T-cell (primary cell): ENCODE results near the gene SYT6. TPM values are rescaled to one million over a fixed set of nuclear protein-coding genes. Genes with fewer than 3 reads are reported as not detected.

Experiments
- ATAC-seq, 4 experiments: fragments of 200-7000 bp in 3 of 4; fragments of 150-1000 bp in 1 of 4; cut with Tn5 transposase; replicated peaks in 1 of 4; 1 replicate in 3 of 4; 2 replicates in 1 of 4; pipeline ENCODE4 v1.10.0; 2021; ENCODE audit warnings: moderate library complexity in 3 of 4, mild to moderate bottlenecking in 2 of 4, moderate number of reproducible peaks in 1 of 4
- CTCF ChIA-PET, 2 donors: fragments of 300-600 bp; sonication (Branson Sonifier 250); formaldehyde crosslinking; loops; one replicate each; lab custom pipeline; 2022; ENCODE audit warnings: antibody characterized with exemption in 2 of 2; lab: Charles Lee
- POLR2A ChIA-PET, 2 donors: fragments of 300-600 bp; sonication (Branson Sonifier 250); formaldehyde crosslinking; loops; one replicate each; lab custom pipeline; 2022; ENCODE audit warnings: antibody characterized with exemption in 2 of 2; lab: Charles Lee
- DNase-seq, 35 experiments: peaks; one replicate each; pipeline versions ENCODE4 v3.0.0 to v3.0.0-alpha.2; 2013 to 2023
- H3K27ac ChIP-seq: one replicate; pipeline ENCODE4 v1.5.1; 2013; ENCODE audit warnings: low read length
- H3K27me3 ChIP-seq, 2 experiments: replicated peaks in 1 of 2; 1 replicate in 1 of 2; 2 replicates in 1 of 2; pipeline versions ENCODE4 v1.6.1 to v1.7.0; 2013; ENCODE audit warnings: low read length in 1 of 2, mixed read lengths in 1 of 2; ENCODE audit not compliant: control insufficient read depth in 2 of 2, insufficient read depth in 2 of 2; ENCODE audit errors: extremely low read depth in 1 of 2
- H3K36me3 ChIP-seq, 2 donors: 1 replicate in 1 of 2; 2 replicates in 1 of 2; pipeline versions ENCODE4 v1.6.1 to v1.7.0; 2013; ENCODE audit warnings: low read length in 1 of 2; ENCODE audit not compliant: control insufficient read depth in 2 of 2, insufficient read depth in 1 of 2; ENCODE audit errors: extremely low read depth in 1 of 2
- H3K4me1 ChIP-seq, 2 experiments: 1 replicate in 1 of 2; 2 replicates in 1 of 2; pipeline versions ENCODE4 v1.6.1 to v1.7.0; 2013; ENCODE audit warnings: low read length in 2 of 2, mixed read lengths in 1 of 2; ENCODE audit not compliant: insufficient read depth in 2 of 2, control insufficient read depth in 1 of 2; ENCODE audit errors: extremely low read depth in 1 of 2
- H3K4me3 ChIP-seq, 2 donors: 1 replicate in 1 of 2; 2 replicates in 1 of 2; pipeline versions ENCODE4 v1.5.1 to v1.7.0; 2013; ENCODE audit warnings: mild to moderate bottlenecking in 2 of 2, low read length in 1 of 2, moderate library complexity in 1 of 2; ENCODE audit not compliant: control insufficient read depth in 1 of 2; ENCODE audit errors: extremely low read depth in 1 of 2
- H3K9me3 ChIP-seq: 2 replicates; pipeline ENCODE4 v1.7.0; 2013
- H3K27ac Mint-ChIP-seq, 2 donors: one replicate each; pipeline ENCODE4 v1.8.0; 2020 to 2021; ENCODE audit warnings: mild to moderate bottlenecking in 2 of 2, mixed read lengths in 2 of 2
- H3K27me3 Mint-ChIP-seq, 2 donors: one replicate each; pipeline ENCODE4 v1.8.0; 2021 to 2022; ENCODE audit warnings: mixed read lengths in 2 of 2
- H3K36me3 Mint-ChIP-seq: one replicate; pipeline ENCODE4 v1.8.0; 2021; ENCODE audit warnings: mixed read lengths
- H3K4me1 Mint-ChIP-seq, 3 donors: one replicate each; pipeline ENCODE4 v1.8.0; 2020 to 2022; ENCODE audit warnings: mixed read lengths in 3 of 3, mild to moderate bottlenecking in 1 of 3
- H3K4me3 Mint-ChIP-seq, 3 donors: one replicate each; pipeline ENCODE4 v1.8.0; 2020 to 2022; ENCODE audit warnings: mild to moderate bottlenecking in 3 of 3, mixed read lengths in 3 of 3, moderate library complexity in 3 of 3
- H3K9me3 Mint-ChIP-seq, 3 donors: one replicate each; pipeline ENCODE4 v1.8.0; 2020 to 2022; ENCODE audit warnings: mixed read lengths in 3 of 3
- WGBS: methylation state at CpG from one replicate; pipeline ENCODE4 v1.1.5; 2013; ENCODE audit warnings: missing lambda C conversion rate; ENCODE audit not compliant: insufficient coverage; 5-methylcytosine and 5-hydroxymethylcytosine counted together
- total RNA-seq, 35 experiments: library from RNA in 6 of 35; stranded (reverse) in 6 of 35; fragments of 120-200 nt in 1 of 35; gene quantifications; one replicate each; pipeline versions ENCODE4 v1.2.1 to v1.2.4 and lab custom pipeline; 2013 to 2026

SYT6 gene
- total RNA-seq, 5 donors from 2014 or later (not counting 1 experiment from before 2014, with no cell fraction given): 0.12 to 0.20 (median 0.18) TPM; not detected in 2

DNA sequence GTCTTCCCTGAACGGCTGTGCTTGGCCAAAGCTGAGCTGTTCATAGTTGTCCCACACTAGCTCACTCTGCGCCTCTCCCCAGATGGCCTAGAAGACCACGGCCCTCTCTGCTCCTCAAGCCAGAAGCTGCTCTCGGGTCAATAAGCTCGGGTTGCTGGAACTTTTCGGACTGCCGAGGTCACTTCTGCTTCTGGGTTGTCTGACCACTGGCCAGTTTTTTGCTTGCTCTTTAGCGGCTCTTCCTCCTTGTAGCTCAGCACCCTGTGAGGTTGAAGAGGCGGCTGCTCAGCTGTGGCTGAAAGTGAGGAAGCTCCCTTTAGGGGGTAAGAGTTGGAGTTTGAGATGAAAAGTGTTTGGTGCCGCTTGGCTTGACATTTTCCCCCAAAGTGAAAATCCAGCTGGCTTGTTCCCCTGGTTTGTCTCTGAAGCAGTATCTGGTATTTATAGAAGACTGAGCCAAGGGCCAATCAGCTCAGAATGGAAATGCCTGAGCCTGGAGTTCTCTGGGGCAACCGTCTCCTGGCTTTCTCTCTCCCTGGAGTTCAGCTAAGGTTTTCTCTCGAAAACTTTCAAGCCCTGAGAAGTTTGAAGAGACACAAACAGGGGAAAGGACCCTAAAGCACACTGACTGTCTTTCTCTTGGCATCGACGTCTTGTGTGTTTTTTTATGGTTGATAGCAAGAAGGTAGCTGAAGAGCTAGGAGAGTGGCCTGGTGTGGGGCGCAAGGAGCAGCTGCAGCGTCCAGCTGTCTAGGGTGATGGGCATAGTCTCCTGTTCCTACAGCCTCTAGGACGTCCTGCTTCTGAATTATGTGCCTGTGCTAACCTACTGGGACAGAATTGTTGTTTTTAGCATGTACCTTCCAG is 72.0 kb downstream of the SYT6 start:
- no peaks in the 10 kb centered on the region for H3K4me1 Mint-ChIP-seq
- DNase-seq (peak in 1 of 35 experiments; percentile 16), ATAC-seq (no peak)
- no peaks in the 10 kb centered on the region for H3K36me3 ChIP-seq
- peaks cover 0 to 6% of the 10 kb centered on the region in 2 experiments for H3K27me3 ChIP-seq
- no peaks in the 10 kb centered on the region for H3K9me3 ChIP-seq
- no peak overlapping the region for H3K4me3 ChIP-seq
- ChIA-PET POLR2A (no interaction called here), CTCF (interaction anchor here in 1 of 2 donors (0.5 kb wide), 1 partner anchor 250 kb away, joined by 3 read pairs; no protein-coding TSS in a partner anchor)
- no peak overlapping the region for H3K27ac ChIP-seq
- no peak overlapping the region for H3K27ac Mint-ChIP-seq
- 89% methylated on average over 10 of the region's 17 CpGs for WGBS
- no peaks in the 10 kb centered on the region for H3K9me3 Mint-ChIP-seq
- peaks cover 3 to 11% of the 10 kb centered on the region in 2 donors for H3K27me3 Mint-ChIP-seq
- no peaks in the 10 kb centered on the region for H3K36me3 Mint-ChIP-seq
- no peak overlapping the region for H3K4me3 Mint-ChIP-seq
- H3K4me1 ChIP-seq: no peaks in the 10 kb centered on the region

DNA sequence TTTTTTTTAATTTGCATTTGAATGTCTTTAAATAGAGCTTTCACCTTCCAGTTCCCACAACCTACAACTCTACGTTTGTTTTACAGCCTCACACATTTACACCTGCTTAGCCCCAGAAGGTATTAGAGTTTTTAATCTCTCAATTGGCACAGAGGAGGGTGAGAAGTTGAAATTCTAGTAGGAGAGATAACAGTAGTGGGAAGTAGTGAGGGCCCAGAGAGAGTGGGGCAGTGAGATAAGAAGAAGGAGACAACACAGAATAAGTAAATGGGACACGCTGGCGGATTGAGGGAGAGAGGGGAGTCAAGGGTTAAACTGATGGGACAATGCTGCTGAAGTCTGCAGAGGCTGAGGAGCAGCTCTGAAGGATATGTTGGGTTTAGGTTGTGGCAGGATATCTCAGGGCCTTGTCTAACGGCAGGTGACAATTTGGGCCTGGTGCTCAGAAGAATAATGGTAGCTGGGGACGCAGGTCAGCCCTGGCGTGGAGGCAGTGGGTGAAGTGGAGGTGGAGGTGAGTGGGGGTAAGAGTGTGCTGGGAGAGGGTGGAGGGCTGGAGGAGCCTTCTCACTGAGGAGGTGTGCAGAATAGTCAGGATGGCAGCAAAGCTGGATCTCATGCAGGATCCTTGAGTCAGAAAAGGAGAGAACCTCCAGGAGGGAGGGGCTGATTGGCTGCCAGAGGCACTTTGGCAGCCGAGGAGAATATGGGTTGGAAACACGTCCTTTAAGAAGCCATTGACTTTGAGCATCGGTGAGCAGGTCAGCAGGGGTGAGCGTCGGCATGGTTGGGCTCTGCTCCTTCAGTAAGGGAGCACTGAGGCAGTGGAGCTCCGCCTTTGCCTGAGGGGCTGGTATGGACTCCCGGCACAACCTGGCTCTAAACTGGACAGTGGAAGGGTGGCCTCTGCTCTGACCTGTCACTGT is 72.9 kb downstream of the SYT6 start:
- H3K36me3 ChIP-seq: no peaks in the 10 kb centered on the region
- ChIA-PET POLR2A (interaction anchor here (0.6 kb wide), 2 partner anchors 202 to 299 kb away, joined by 3 to 4 read pairs; no protein-coding TSS in a partner anchor), CTCF (no interaction called here)
- no peaks in the 10 kb centered on the region for H3K36me3 Mint-ChIP-seq
- H3K9me3 Mint-ChIP-seq: no peaks in the 10 kb centered on the region
- H3K27me3 Mint-ChIP-seq: peaks cover 3 to 9% of the 10 kb centered on the region in 2 donors
- H3K27me3 ChIP-seq: peaks cover 0 to 6% of the 10 kb centered on the region in 2 experiments
- no peaks in the 10 kb centered on the region for H3K9me3 ChIP-seq
- H3K4me3 Mint-ChIP-seq: no peak overlapping the region
- WGBS: 91% methylated on average over 12 of the region's 13 CpGs
- no peaks in the 10 kb centered on the region for H3K4me1 ChIP-seq
- no peaks in the 10 kb centered on the region for H3K4me1 Mint-ChIP-seq
- no peak for DNase-seq
- no peak overlapping the region for H3K27ac ChIP-seq
- no peak for ATAC-seq
- no peak overlapping the region for H3K4me3 ChIP-seq
- H3K27ac Mint-ChIP-seq: no peak overlapping the region

DNA sequence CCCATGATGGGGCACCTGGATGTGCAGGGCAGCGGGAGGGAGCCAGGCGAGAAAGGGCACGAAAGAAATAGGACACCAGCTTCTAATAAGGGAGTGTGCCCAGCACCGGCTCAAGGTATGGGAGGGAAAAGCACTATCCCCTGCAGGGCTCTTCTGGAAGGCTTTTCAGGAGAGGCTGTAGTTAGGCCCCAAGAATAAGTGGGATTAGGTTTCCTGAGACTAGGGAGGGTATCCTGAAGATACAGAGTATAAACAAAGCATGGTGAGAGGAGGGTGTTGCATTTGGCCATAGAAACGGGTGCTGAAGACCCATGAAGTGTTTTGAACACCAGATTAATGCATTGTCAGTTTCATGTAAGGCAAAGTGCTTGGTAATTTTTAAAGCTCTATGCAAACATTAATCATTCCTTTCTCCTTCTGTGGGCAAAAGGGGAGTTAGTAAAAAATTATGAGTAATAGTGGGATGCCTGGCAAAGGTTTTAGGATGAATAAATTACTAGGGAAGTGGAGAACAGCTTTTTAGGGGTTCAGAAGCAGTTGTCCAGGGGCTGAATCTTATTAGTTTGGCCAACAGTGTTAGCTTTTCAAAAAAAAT is 74.0 kb downstream of the SYT6 start:
- Histone ChIP-seq H3K27me3 (peaks cover 0 to 6% of the 10 kb centered on the region in 2 experiments), H3K4me1 (no peaks in the 10 kb centered on the region), H3K27ac (no peak overlapping the region), H3K9me3 (no peaks in the 10 kb centered on the region), H3K4me3 (no peak overlapping the region), H3K36me3 (no peaks in the 10 kb centered on the region)
- Mint-ChIP-seq H3K9me3 (no peaks in the 10 kb centered on the region), H3K36me3 (no peaks in the 10 kb centered on the region), H3K4me1 (no peaks in the 10 kb centered on the region), H3K27me3 (peaks cover 3 to 9% of the 10 kb centered on the region in 2 donors), H3K4me3 (no peak overlapping the region), H3K27ac (no peak overlapping the region)
- DNase-seq (no peak), ATAC-seq (no peak)
- 90% methylated on average over 5 of the region's 5 CpGs for WGBS
- POLR2A ChIA-PET: no interaction called here
- CTCF ChIA-PET: interaction anchor here in 1 of 2 donors (0.5 kb wide), 1 partner anchor 921 kb away, joined by 3 read pairs; no protein-coding TSS in a partner anchor

DNA sequence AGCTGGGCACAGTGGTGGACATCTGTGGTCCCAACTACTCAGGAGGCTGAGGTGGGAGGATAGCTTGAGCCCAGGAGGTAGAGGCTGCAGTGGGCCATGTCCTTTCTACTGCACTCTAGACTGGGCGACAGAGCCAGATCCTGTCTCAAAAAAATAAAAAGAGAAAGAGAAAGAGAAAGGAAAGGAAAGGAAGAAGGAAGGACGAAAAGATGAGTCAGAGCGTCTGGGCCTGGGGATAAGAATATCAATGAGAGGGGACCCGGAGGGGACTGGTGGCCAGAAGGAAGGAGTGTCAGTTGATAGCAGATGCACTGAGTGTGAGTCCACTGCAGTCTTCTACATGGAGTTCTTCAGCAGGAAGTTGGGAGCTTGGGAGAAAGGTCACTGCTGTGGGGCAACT is 75.6 kb downstream of the SYT6 start:
- Mint-ChIP-seq H3K4me3 (no peak overlapping the region), H3K36me3 (no peaks in the 10 kb centered on the region), H3K27ac (no peak overlapping the region), H3K9me3 (peaks cover 0 to 4% (median 0%) of the 10 kb centered on the region in 3 donors), H3K4me1 (no peaks in the 10 kb centered on the region), H3K27me3 (peaks cover 3 to 9% of the 10 kb centered on the region in 2 donors)
- Histone ChIP-seq H3K4me1 (no peaks in the 10 kb centered on the region), H3K36me3 (no peaks in the 10 kb centered on the region), H3K9me3 (no peaks in the 10 kb centered on the region), H3K27ac (no peak overlapping the region), H3K27me3 (peaks cover 0 to 6% of the 10 kb centered on the region in 2 experiments), H3K4me3 (no peak overlapping the region)
- 40% methylated on average over 3 of the region's 4 CpGs for WGBS
- ChIA-PET CTCF (no interaction called here), POLR2A (no interaction called here)
- ATAC-seq: no peak
- no peak for DNase-seq

DNA sequence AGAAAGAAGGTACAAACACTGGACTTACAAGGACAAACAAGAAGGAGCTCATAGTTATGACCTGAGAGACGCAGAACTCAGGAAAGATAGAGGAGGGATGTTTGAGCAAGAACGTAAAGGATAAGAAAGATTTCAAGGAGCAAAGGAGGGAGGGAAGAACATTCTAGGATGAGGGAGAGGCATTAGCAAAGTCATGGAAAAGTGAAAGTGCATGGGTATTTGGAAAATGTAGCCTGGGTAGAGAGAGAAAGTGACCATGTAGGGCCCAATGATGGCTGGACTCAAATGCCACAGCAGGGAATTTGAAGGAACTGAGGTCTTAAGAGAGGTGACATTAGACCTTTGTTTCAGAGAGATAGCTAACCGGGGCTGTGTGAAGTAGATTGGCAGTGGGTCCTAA is 76.5 kb downstream of the SYT6 start:
- H3K27ac Mint-ChIP-seq: no peak overlapping the region

DNA sequence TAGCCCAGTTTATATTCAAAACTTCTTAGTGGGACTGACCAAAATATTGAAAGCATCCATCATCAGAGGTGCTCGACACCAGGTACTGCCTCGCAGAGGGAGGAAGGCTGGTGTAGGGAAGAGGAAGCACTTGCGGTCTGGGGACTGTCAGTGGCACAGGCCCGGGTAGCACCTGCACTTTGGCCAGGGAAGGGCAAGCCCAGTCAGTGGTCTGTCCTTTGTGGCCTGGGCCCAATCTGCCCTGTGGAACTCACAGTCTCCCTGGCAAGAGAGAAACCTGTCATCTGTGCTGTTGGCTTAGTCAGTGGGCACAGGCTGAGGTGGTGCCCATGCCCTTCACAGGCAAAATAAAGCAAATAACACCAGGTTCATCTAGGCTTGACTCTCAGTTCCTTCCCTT is 77.4 kb downstream of the SYT6 start:
- 32% methylated on average over 3 of the region's 4 CpGs for WGBS
- no peaks in the 10 kb centered on the region for H3K4me1 Mint-ChIP-seq
- CTCF ChIA-PET: no interaction called here

More for the DNA sequence above, 76.5 kb downstream of the SYT6 start:
- Histone ChIP-seq H3K4me3 (no peak overlapping the region), H3K27ac (no peak overlapping the region), H3K4me1 (no peaks in the 10 kb centered on the region), H3K36me3 (no peaks in the 10 kb centered on the region), H3K27me3 (peaks cover 0 to 6% of the 10 kb centered on the region in 2 experiments), H3K9me3 (peaks cover 3% of the 10 kb centered on the region)
- no peaks in the 10 kb centered on the region for H3K36me3 Mint-ChIP-seq
- H3K9me3 Mint-ChIP-seq: peaks cover 0 to 11% (median 4%) of the 10 kb centered on the region in 3 donors
- DNase-seq (no peak), ATAC-seq (no peak)
- no peak overlapping the region for H3K4me3 Mint-ChIP-seq
- H3K4me1 Mint-ChIP-seq: no peaks in the 10 kb centered on the region
- WGBS: 91% methylated on average over 2 of the region's 3 CpGs
- POLR2A ChIA-PET: no interaction called here
- CTCF ChIA-PET: no interaction called here
- H3K27me3 Mint-ChIP-seq: peaks cover 3 to 9% of the 10 kb centered on the region in 2 donors

More for the DNA sequence above, 77.4 kb downstream of the SYT6 start:
- Histone ChIP-seq H3K9me3 (peaks cover 6% of the 10 kb centered on the region), H3K27me3 (peaks cover 0 to 6% of the 10 kb centered on the region in 2 experiments), H3K36me3 (no peaks in the 10 kb centered on the region), H3K4me1 (no peaks in the 10 kb centered on the region), H3K27ac (no peak overlapping the region), H3K4me3 (no peak overlapping the region)
- H3K36me3 Mint-ChIP-seq: no peaks in the 10 kb centered on the region
- peaks cover 4 to 18% (median 9%) of the 10 kb centered on the region in 3 donors for H3K9me3 Mint-ChIP-seq
- POLR2A ChIA-PET: no interaction called here
- peaks cover 3 to 9% of the 10 kb centered on the region in 2 donors for H3K27me3 Mint-ChIP-seq
- no peak for ATAC-seq
- no peak for DNase-seq
- H3K27ac Mint-ChIP-seq: no peak overlapping the region
- H3K4me3 Mint-ChIP-seq: no peak overlapping the region
